DOHH2 (cell line): ENCODE measurements around the gene TXLNG.

Source experiments
- EZH2phosphoT487 ChIP-seq: fragments of 200-600 bp; sonication (generic); IDR thresholded peaks from 2 replicates; pipeline ENCODE4 v1.6.1; 2017; ENCODE audit warnings: borderline replicate concordance, mild to moderate bottlenecking, antibody characterized with exemption, low read length, moderate library complexity, mixed read lengths
- TF ChIP-seq, protein P1 (sequence below): fragments of 200-600 bp; sonication (generic); IDR thresholded peaks from one replicate; pipeline ENCODE4 v1.5.1; 2014; ENCODE audit warnings: antibody characterized with exemption, mild to moderate bottlenecking, low read depth, low read length; ENCODE audit not compliant: poor library complexity, severe bottlenecking

- TF ChIP-seq, protein P1, sequence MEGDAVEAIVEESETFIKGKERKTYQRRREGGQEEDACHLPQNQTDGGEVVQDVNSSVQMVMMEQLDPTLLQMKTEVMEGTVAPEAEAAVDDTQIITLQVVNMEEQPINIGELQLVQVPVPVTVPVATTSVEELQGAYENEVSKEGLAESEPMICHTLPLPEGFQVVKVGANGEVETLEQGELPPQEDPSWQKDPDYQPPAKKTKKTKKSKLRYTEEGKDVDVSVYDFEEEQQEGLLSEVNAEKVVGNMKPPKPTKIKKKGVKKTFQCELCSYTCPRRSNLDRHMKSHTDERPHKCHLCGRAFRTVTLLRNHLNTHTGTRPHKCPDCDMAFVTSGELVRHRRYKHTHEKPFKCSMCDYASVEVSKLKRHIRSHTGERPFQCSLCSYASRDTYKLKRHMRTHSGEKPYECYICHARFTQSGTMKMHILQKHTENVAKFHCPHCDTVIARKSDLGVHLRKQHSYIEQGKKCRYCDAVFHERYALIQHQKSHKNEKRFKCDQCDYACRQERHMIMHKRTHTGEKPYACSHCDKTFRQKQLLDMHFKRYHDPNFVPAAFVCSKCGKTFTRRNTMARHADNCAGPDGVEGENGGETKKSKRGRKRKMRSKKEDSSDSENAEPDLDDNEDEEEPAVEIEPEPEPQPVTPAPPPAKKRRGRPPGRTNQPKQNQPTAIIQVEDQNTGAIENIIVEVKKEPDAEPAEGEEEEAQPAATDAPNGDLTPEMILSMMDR = no peak
- TF ChIP-seq EZH2phosphoT487 = no peak
These were observed 66.4 kb downstream of the TXLNG start for GRCh38 chrX:16852617-16853179.
